Measurements from ENCODE around the gene PTPRG.

DNA sequence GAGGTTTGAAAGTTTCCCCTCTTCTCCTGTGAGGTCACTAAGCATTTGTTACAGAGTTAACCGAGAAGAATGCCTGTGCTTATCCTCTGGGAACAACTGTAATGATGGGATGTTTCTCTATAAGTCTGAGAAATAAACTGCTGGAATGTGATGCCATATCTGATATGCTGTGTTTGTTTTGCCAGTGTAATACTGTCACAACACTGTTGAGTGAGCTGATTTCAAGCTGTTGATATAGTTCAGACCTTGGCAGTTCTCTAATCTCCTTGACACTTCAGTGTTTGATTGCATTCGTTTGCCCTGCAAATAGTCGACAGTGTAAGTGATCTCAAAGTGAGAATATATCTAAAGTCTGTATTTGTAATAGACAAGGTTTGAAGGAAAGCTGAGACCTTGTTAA lies 73.3 kb downstream of the PTPRG start:
- TF ChIP-seq ZNF776 (CRISPR knock-in tag; IDR thresholded peaks at IDR 0.05) = no peak
- no peak for TF ChIP-seq RFX5 (IDR thresholded peaks at IDR 0.05; ENCODE audit: low read depth, low read length)
- TF ChIP-seq, protein P1, sequence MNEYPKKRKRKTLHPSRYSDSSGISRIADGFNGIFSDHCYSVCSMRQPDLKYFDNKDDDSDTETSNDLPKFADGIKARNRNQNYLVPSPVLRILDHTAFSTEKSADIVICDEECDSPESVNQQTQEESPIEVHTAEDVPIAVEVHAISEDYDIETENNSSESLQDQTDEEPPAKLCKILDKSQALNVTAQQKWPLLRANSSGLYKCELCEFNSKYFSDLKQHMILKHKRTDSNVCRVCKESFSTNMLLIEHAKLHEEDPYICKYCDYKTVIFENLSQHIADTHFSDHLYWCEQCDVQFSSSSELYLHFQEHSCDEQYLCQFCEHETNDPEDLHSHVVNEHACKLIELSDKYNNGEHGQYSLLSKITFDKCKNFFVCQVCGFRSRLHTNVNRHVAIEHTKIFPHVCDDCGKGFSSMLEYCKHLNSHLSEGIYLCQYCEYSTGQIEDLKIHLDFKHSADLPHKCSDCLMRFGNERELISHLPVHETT (CRISPR knock-in tag; conservative IDR thresholded peaks at IDR 0.05) = no peak
- no peak for TF ChIP-seq EP300 (IDR thresholded peaks at IDR 0.05; ENCODE audit: low read depth in 2 of 2, low read length in 2 of 2)
- TF ChIP-seq EP300 (CRISPR knock-in tag; IDR thresholded peaks at IDR 0.05; ENCODE audit: borderline replicate concordance) = peak; percentile 22; the same call in 1 of the 2 replicates

All from HepG2 (cell line).